K562 (cell line): ENCODE measurements around the gene BEST2. TPM values are rescaled to one million over a fixed set of nuclear protein-coding genes. Genes with fewer than 3 reads are reported as not detected.
A peak's percentile ranks its signal among the peaks of the same experiment; 100 is the strongest.

Source experiments
- BACH1 ChIP-seq: fragments of 200-800 bp; sonication (Bioruptor generic); IDR thresholded peaks from 2 replicates; pipeline ENCODE4 v1.6.1; 2016; ENCODE audit warnings: missing genetic modification characterization, missing compliant biosample characterization
- EHMT2 ChIP-seq: fragments of 450-650 bp; IDR thresholded peaks from 2 replicates; pipeline ENCODE4 v1.6.1; 2018; ENCODE audit warnings: antibody characterized with exemption
- EP300 ChIP-seq: IDR thresholded peaks from 2 replicates; pipeline ENCODE4 v1.6.1; 2012; ENCODE audit warnings: low read length, improper control_type of control experiment
- NCOR1 ChIP-seq: fragments of 450-650 bp; IDR thresholded peaks from 2 replicates; pipeline ENCODE4 v1.6.1; 2016; ENCODE audit warnings: mild to moderate bottlenecking, moderate library complexity
- NUFIP1 ChIP-seq: fragments of 450-650 bp; IDR thresholded peaks from 2 replicates; pipeline ENCODE4 v1.6.1; 2018; ENCODE audit not compliant: partially characterized antibody
- U2AF2 ChIP-seq: fragments of 200-400 bp; formaldehyde crosslinking; optimal IDR thresholded peaks from 2 replicates; pipeline ENCODE3; 2017; ENCODE audit warnings: low read depth, mild to moderate bottlenecking, low read length
- ZNF239 ChIP-seq: fragments of 250-450 bp; sonication (Bioruptor Pico); IDR thresholded peaks from 2 replicates; pipeline ENCODE4 v1.4.0; 2020; ENCODE audit warnings: mild to moderate bottlenecking
- ZNF316 ChIP-seq: fragments of 450-650 bp; IDR thresholded peaks from 2 replicates; pipeline ENCODE4 v1.6.1; 2016
- ZNF408 ChIP-seq: fragments of 250-450 bp; sonication (Bioruptor Pico); IDR thresholded peaks from 2 replicates; pipeline ENCODE4 v1.4.0; 2020; ENCODE audit warnings: low read depth, mild to moderate bottlenecking, moderate library complexity
- polyA plus RNA-seq, 8 experiments: library from polyadenylated mRNA; depleted of rRNA in 4 of 8; stranded (reverse) in 5 of 8; unstranded in 3 of 8; fragments of >200 nt; fragmentation: Nextera tagmentation in 2 of 8; fragmentation: Illumina TruSeq in 1 of 8; extraction: Ambion mirVana in 2 of 8; extraction: Trizol in 1 of 8; gene quantifications; 2 replicates each; pipeline versions ENCODE4 v1.2.1 to v1.2.3, GENCODE V29; 2011 to 2014; ENCODE audit warnings: inconsistent platforms in 1 of 8, missing spikeins in 1 of 8
- total RNA-seq, 7 experiments: library from RNA; depleted of rRNA in 6 of 7; stranded (reverse); fragments of >200 nt in 6 of 7; fragmentation: Illumina TruSeq in 2 of 7; extraction: Trizol in 2 of 7; gene quantifications; 2 replicates each; pipeline versions ENCODE4 v1.2.1 to v1.2.3, GENCODE V29; 2011 to 2021; ENCODE audit warnings: low replicate concordance in 1 of 7
- TF ChIP-seq, protein P1 (sequence below): fragments of 450-650 bp; formaldehyde crosslinking; IDR thresholded peaks from 2 replicates; pipeline ENCODE4 v1.4.0; 2020; ENCODE audit warnings: mild to moderate bottlenecking, moderate library complexity
- TF ChIP-seq, protein P2 (sequence below): fragments of 250-450 bp; sonication (Bioruptor Pico); IDR thresholded peaks from 2 replicates; pipeline ENCODE4 v1.4.0; 2020
- TF ChIP-seq, protein P3 (sequence below): fragments of 250-450 bp; sonication (Bioruptor Pico); IDR thresholded peaks from 2 replicates; pipeline ENCODE4 v1.5.0; 2021; ENCODE audit warnings: mild to moderate bottlenecking, borderline replicate concordance
- TF ChIP-seq, protein P4 (sequence below): fragments of 200-800 bp; sonication (Bioruptor generic); IDR thresholded peaks from 2 replicates; pipeline ENCODE4 v1.6.1; 2017; ENCODE audit warnings: missing genetic modification characterization, missing compliant biosample characterization

The BEST2 gene
- total and polyA plus RNA-seq, 9 of the 15 experiments (the other 6 are each of a cell fraction or from before 2014, with no cell fraction given), result not detected

- TF ChIP-seq, protein P1, sequence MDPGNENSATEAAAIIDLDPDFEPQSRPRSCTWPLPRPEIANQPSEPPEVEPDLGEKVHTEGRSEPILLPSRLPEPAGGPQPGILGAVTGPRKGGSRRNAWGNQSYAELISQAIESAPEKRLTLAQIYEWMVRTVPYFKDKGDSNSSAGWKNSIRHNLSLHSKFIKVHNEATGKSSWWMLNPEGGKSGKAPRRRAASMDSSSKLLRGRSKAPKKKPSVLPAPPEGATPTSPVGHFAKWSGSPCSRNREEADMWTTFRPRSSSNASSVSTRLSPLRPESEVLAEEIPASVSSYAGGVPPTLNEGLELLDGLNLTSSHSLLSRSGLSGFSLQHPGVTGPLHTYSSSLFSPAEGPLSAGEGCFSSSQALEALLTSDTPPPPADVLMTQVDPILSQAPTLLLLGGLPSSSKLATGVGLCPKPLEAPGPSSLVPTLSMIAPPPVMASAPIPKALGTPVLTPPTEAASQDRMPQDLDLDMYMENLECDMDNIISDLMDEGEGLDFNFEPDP (CRISPR knock-in tag), result no peak
- TF ChIP-seq, protein P2, sequence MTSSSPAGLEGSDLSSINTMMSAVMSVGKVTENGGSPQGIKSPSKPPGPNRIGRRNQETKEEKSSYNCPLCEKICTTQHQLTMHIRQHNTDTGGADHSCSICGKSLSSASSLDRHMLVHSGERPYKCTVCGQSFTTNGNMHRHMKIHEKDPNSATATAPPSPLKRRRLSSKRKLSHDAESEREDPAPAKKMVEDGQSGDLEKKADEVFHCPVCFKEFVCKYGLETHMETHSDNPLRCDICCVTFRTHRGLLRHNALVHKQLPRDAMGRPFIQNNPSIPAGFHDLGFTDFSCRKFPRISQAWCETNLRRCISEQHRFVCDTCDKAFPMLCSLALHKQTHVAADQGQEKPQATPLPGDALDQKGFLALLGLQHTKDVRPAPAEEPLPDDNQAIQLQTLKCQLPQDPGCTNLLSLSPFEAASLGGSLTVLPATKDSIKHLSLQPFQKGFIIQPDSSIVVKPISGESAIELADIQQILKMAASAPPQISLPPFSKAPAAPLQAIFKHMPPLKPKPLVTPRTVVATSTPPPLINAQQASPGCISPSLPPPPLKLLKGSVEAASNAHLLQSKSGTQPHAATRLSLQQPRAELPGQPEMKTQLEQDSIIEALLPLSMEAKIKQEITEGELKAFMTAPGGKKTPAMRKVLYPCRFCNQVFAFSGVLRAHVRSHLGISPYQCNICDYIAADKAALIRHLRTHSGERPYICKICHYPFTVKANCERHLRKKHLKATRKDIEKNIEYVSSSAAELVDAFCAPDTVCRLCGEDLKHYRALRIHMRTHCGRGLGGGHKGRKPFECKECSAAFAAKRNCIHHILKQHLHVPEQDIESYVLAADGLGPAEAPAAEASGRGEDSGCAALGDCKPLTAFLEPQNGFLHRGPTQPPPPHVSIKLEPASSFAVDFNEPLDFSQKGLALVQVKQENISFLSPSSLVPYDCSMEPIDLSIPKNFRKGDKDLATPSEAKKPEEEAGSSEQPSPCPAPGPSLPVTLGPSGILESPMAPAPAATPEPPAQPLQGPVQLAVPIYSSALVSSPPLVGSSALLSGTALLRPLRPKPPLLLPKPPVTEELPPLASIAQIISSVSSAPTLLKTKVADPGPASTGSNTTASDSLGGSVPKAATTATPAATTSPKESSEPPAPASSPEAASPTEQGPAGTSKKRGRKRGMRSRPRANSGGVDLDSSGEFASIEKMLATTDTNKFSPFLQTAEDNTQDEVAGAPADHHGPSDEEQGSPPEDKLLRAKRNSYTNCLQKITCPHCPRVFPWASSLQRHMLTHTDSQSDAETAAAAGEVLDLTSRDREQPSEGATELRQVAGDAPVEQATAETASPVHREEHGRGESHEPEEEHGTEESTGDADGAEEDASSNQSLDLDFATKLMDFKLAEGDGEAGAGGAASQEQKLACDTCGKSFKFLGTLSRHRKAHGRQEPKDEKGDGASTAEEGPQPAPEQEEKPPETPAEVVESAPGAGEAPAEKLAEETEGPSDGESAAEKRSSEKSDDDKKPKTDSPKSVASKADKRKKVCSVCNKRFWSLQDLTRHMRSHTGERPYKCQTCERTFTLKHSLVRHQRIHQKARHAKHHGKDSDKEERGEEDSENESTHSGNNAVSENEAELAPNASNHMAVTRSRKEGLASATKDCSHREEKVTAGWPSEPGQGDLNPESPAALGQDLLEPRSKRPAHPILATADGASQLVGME (CRISPR knock-in tag), result no peak
- no peak for TF ChIP-seq EHMT2
- TF ChIP-seq, protein P3, sequence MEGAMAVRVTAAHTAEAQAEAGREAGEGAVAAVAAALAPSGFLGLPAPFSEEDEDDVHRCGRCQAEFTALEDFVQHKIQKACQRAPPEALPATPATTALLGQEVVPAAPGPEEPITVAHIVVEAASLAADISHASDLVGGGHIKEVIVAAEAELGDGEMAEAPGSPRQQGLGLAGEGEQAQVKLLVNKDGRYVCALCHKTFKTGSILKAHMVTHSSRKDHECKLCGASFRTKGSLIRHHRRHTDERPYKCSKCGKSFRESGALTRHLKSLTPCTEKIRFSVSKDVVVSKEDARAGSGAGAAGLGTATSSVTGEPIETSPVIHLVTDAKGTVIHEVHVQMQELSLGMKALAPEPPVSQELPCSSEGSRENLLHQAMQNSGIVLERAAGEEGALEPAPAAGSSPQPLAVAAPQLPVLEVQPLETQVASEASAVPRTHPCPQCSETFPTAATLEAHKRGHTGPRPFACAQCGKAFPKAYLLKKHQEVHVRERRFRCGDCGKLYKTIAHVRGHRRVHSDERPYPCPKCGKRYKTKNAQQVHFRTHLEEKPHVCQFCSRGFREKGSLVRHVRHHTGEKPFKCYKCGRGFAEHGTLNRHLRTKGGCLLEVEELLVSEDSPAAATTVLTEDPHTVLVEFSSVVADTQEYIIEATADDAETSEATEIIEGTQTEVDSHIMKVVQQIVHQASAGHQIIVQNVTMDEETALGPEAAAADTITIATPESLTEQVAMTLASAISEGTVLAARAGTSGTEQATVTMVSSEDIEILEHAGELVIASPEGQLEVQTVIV, result no peak
- no peak for TF ChIP-seq ZNF408
- no peak for TF ChIP-seq NUFIP1
- TF ChIP-seq, protein P4, sequence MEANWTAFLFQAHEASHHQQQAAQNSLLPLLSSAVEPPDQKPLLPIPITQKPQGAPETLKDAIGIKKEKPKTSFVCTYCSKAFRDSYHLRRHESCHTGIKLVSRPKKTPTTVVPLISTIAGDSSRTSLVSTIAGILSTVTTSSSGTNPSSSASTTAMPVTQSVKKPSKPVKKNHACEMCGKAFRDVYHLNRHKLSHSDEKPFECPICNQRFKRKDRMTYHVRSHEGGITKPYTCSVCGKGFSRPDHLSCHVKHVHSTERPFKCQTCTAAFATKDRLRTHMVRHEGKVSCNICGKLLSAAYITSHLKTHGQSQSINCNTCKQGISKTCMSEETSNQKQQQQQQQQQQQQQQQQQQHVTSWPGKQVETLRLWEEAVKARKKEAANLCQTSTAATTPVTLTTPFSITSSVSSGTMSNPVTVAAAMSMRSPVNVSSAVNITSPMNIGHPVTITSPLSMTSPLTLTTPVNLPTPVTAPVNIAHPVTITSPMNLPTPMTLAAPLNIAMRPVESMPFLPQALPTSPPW, result 0 out of 2 replicates have a peak, but pooled peaks have one; percentile 47
- 0 out of 2 replicates have a peak, but pooled peaks have one; percentile 39 for TF ChIP-seq NCOR1
- no peak for TF ChIP-seq EP300
- TF ChIP-seq U2AF2, result no peak
- TF ChIP-seq BACH1 (tag), result no peak
- no peak; the same call in 1 of the 2 replicates for TF ChIP-seq ZNF239 (CRISPR knock-in tag)
- TF ChIP-seq ZNF316, result no peak
These were observed 44.8 kb downstream of the BEST2 start (continued) for GRCh38 chr19:12796146-12797071.
